Left ventricle myocardium inferior (tissue), 1 donor: Measurements from ENCODE around the gene ESPN. TPM values are rescaled to one million over a fixed set of nuclear protein-coding genes. Genes with fewer than 3 reads are reported as not detected.

Experiments used
- DNase-seq: peaks from one replicate; pipeline ENCODE4 v3.0.0-alpha.2; 2020
- H3K27ac ChIP-seq: fragments of 200-600 bp; replicated peaks from 2 replicates; pipeline ENCODE4 v1.8.0; 2021
- H3K27me3 ChIP-seq: fragments of 200-600 bp; 2 replicates; pipeline ENCODE4 v1.8.0; 2021; ENCODE audit warnings: low read depth
- H3K36me3 ChIP-seq: fragments of 200-600 bp; 2 replicates; pipeline ENCODE4 v1.8.0; 2021
- H3K4me1 ChIP-seq: fragments of 200-600 bp; 2 replicates; pipeline ENCODE4 v1.8.0; 2021
- H3K4me3 ChIP-seq: fragments of 200-600 bp; 2 replicates; pipeline ENCODE4 v1.8.0; 2021; ENCODE audit warnings: mild to moderate bottlenecking, moderate library complexity
- H3K9me3 ChIP-seq: fragments of 200-600 bp; replicated peaks from 2 replicates; pipeline ENCODE4 v1.8.0; 2021
- CTCF ChIP-seq: fragments of 200-600 bp; IDR thresholded peaks from 2 replicates; pipeline ENCODE4 v1.8.0; 2021; ENCODE audit warnings: antibody characterized with exemption, mild to moderate bottlenecking, borderline replicate concordance
- intact Hi-C: fragments of 100-400 bp; cut with micrococcal nuclease; formaldehyde crosslinking; loops from one replicate; pipeline ENCODE4 v1.11.0; 2022
- total RNA-seq: library from RNA; stranded (reverse); fragmentation: NEBNext Ultra II Directional; extraction: Animal tissue kit (Norgen Biotek cat#: 25700); gene quantifications from one replicate; pipeline ENCODE4 v1.2.1, GENCODE V29; 2021
- donor health status: DM: no; HTN: yes; CAD: no; lungs with severe emphysema.

Gene ESPN
- total RNA-seq, 1 donor from 2014 or later: 0.41 TPM

- DNase-seq: no peak
- Histone ChIP-seq H3K4me3 (no peak overlapping the region), H3K4me1 (peaks cover 92% of the 10 kb centered on the region), H3K27me3 (peaks cover 17% of the 10 kb centered on the region), H3K36me3 (no peaks in the 10 kb centered on the region), H3K9me3 (no peaks in the 10 kb centered on the region), H3K27ac (no peak overlapping the region)
- TF ChIP-seq CTCF: no peak
- intact Hi-C loops: no loop called here
These were observed 63.4 kb downstream of the ESPN start for GRCh38 chr1:6487804-6488484.

DNA sequence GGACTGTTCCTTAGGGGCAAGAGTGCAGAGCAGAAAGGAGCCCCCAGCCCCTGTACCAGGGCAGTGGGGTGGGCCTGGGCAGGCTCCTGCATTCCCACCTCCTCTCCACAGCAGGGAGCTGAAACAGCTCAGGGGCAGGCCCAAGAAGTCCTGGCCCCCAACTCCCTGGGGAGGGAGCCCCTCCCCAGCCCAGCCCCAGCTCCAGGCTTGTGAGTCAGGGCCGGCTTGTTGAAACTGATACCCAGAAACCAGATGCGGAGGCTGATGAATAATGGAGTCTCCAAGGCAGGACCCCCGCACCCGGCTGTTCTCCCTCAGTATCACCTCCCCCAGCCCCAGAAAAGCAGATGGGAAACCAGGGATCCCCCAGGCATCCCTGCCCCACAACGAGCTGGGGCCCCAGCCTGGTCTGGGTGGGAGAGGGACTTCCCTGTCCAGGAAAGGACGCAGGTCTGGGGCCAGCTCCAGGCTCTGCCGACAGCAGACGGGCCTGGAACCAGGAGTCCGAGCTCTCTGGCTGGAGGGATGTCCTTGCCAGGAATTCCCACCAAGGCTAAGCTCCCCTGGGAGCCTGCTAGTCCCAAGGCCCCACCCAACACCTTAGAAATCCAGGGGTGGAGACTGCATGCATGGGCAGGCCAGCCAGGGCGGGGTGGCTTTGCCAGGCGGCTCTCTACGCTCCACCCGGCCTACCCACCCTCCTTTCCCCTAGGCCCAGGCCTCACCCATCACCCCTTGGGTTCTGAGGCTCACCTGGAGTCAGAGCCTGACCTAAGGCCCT is 64.2 kb downstream of the ESPN start:
- Histone ChIP-seq H3K9me3 (no peaks in the 10 kb centered on the region), H3K27me3 (peaks cover 17% of the 10 kb centered on the region), H3K27ac (peak overlapping the region; percentile 79), H3K4me1 (peaks cover 99% of the 10 kb centered on the region), H3K4me3 (no peak overlapping the region), H3K36me3 (no peaks in the 10 kb centered on the region)
- no peak for TF ChIP-seq CTCF
- intact Hi-C loops: no loop called here
- DNase-seq: no peak

DNA sequence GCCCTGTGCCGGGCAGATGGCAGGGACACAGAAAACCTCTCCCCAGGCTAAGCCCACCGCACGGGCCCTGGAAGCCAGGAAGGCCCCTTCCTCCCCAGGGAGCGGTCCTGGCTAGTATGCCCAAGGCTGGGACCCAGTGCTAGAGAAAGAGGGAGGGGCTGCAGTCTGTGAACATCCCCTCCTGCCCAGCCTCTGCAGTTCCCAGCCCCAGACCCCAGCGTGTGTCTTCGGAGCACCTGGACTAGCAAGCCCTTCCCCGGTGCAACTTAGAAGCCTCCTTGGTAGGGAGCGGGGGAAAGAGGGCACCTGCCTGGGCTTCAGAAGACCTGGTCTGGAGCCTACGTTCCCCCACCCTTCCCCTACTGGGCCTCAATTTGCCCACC is 64.8 kb downstream of the ESPN start:
- peak overlapping the region; percentile 79 for H3K27ac ChIP-seq
- H3K4me3 ChIP-seq: no peak overlapping the region
- H3K9me3 ChIP-seq: no peaks in the 10 kb centered on the region
- peaks cover 17% of the 10 kb centered on the region for H3K27me3 ChIP-seq
- no peak for DNase-seq
- H3K4me1 ChIP-seq: peaks cover 99% of the 10 kb centered on the region
- intact Hi-C loops: no loop called here
- TF ChIP-seq CTCF: no peak
- H3K36me3 ChIP-seq: no peaks in the 10 kb centered on the region

DNA sequence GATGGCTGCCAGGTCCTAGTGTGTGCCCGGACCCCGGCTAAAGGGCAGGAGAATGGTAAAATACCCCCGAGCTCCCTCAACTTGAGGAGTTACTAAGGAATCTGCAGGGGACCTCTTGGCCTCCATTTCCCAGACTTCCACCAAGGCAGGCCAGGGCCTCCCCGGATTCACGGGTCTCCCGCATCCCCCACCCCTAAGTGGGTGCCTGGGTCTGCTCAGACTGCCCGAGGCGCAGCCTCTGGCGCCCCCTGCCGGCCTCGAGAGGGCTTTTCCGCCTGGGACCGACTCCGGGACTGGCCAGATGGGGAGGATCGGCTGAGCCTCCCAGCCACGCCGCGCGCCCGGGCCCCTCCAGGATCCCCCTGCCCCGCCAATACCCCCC is 65.2 kb downstream of the ESPN start:
- Histone ChIP-seq H3K27me3 (peaks cover 16% of the 10 kb centered on the region), H3K4me1 (peaks cover 99% of the 10 kb centered on the region), H3K27ac (peak overlapping the region; percentile 79), H3K4me3 (peak overlapping the region; percentile 69), H3K9me3 (no peaks in the 10 kb centered on the region), H3K36me3 (no peaks in the 10 kb centered on the region)
- intact Hi-C loops: no loop called here
- peak; percentile 65 for DNase-seq
- TF ChIP-seq CTCF: peak; percentile 91

GRCh38 chr1:6490181-6491080 is 65.9 kb downstream of the ESPN start:
- intact Hi-C loops: no loop called here
- Histone ChIP-seq H3K9me3 (no peaks in the 10 kb centered on the region), H3K4me1 (peaks cover 99% of the 10 kb centered on the region)

More at GRCh38 chr1:6490181-6491080, 65.9 kb downstream of the ESPN start:
- H3K36me3 ChIP-seq: no peaks in the 10 kb centered on the region
- peak overlapping the region; percentile 79 for H3K27ac ChIP-seq
- peak; percentile 66 for DNase-seq
- peaks cover 10% of the 10 kb centered on the region for H3K27me3 ChIP-seq
- peak; percentile 5 for TF ChIP-seq CTCF
- peak overlapping the region; percentile 69 for H3K4me3 ChIP-seq
